ENCODE results near the gene LRP1-AS.
"Not testable (repeated sequence)": the region's sequence is repeated elsewhere in the genome, so short reads cannot be mapped to it uniquely, and the experiment has no call there.

Gene LRP1-AS

DNA sequence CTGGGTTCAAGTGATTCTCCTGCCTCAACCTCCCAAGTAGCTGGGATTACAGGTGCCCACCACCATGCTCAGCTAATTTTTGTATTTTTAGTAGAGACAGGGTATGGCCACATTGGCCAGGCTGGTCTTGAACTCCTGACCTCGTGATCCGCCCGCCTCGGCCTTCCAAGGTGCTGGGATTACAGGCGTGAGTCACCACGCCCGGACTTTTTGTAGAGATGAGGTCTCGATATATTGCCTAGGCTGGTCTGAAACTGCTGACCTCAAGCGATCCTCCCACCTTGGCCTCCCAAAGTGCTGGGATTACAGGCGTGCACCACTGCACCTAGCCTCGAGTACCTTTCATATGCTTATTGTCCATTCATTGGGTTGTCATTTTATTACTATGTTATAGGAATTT, 26.7 kb downstream of the LRP1-AS start:
- not testable (repeated sequence) for DNase-seq (ENCODE audit: low read depth in 2 of 2)

DNA sequence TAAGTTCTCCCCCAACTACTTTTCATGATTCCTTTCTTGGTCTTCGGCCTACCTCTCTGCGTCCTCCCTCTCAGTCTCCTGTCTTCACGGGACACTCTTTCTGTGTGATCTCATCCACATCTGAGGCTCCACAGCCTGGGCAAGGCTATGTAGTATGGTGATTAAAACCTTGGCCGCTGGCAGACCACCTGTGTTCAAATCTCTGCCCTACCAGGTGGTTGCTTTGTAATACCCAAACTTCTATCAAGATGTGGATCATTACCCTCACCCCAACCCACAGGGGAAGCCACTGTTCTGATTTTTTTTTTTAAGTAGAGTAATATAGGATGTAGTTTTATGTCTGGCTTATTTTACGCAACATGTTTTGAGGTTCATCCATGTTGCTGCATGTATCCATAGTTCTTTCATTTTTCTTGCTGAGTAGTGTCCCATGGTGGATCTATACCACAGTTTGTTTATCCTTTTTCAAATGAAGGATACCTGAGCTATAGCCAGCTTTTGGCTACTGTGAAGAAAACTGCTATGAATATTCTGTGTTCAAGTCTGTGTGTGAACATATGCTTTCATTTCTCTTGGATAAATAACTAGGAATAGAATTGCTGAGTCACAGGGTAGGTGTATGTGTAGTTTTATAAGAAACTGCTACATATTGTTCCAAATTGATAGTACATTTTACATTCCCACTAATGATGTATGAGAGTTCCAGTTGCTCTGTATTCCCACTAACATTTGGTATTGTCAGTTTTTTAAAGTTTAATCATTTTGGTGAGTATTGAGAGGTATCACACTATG, 27.9 kb downstream of the LRP1-AS start:
- no peak for DNase-seq (ENCODE audit: low read depth in 2 of 2)

DNA sequence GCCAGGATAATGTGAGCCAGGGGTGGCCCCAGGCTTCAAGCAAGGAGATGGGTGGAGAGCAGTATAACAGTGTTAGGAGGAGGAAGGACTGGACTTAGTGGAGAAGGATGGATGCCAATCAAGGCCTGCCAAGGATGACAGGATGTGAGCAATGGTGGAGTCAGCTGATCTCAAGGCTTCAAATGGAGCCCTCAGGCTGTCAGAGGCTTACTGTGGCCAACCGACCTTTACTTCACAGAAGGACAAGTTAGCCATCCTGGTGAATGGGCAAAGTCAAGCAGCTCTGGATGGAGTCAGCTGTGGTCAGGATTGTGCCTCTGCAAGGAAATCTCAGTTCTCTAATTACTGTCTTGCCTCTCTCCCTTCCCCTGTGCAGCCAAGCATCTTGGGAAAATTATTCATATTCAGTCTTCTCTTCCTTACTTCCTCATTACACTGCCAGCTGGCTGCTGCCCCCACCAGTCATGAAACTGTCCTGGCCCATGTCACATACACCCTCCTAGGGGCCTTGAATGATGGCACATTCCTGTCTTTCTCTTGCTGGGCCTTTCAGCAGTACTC, 28.6 kb downstream of the LRP1-AS start:
- DNase-seq (ENCODE audit: low read depth in 2 of 2): no peak

DNA sequence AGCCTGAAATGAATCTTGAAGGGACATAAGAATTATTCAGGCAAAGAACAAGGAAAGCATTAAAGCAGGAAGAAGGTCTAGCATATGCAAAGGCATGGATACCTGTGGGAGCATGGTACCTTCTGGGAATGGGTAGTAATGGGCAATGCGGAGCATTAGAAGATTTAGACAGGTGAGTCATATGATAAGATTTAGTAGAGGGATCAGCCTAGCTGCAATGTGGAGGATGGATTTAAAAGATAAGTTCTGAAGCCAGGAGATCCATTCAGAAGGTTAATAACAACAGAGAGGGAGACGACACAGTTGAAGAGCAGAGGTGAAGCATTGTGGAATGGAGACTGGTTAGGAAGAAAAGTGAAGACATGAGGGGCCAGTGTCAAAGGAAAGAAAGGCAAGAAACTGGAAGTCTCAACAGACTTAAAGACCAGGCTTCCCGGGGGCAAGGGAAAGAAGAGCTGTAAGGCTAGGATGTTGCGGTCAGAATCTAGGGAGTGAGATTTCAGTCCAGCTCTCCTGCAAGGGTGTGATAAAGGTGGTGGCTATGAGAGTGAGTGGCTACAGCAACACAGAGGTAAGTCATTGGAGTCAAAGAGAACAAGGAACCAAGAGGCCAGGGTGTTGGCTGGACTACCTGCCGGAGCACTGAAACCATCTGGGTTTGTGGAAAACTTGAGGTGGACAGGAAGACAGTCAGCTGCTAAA, 30.7 kb downstream of the LRP1-AS start:
- no peak for DNase-seq (ENCODE audit: low read depth in 2 of 2)

DNA sequence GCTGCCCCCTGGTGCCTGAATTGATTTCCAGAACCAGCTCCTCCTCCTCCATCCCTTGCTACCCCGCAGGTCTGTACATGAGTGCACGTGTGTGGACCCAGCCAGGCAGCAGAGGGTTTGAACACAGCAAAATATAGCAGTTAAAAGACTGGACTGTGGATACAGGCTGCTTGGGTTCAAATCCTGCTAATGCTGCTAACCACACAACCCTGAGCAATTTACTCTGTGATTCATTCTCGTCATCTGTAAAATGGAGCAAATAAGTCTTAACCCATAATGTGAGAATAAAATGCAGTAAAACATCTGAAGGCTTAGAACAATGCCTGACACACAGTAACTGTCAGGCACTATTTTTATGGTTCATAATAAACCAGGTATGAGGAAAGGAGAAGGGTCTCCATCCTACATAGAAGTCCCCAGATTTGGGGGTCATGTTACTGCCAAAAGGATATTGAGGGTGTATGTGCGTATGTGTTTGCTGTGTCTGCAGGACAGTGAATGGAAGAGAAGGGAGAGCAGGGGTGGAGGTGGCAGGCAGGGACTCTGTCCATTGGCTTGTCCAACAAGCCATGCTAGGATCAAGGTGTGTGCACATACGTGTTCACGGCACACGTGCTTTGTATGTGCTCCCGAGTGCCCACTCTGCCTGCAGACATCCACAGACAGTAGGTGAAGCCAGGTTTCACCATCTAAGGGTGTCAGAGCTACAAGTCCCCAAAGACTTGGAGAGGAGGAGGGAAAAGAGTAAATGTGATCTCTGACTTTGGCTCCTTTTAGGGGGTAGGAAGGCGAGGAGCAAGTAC, 34.7 kb downstream of the LRP1-AS start:
- peak in 1 of 2 donors; percentile 83 for DNase-seq (ENCODE audit: low read depth in 2 of 2)

DNA sequence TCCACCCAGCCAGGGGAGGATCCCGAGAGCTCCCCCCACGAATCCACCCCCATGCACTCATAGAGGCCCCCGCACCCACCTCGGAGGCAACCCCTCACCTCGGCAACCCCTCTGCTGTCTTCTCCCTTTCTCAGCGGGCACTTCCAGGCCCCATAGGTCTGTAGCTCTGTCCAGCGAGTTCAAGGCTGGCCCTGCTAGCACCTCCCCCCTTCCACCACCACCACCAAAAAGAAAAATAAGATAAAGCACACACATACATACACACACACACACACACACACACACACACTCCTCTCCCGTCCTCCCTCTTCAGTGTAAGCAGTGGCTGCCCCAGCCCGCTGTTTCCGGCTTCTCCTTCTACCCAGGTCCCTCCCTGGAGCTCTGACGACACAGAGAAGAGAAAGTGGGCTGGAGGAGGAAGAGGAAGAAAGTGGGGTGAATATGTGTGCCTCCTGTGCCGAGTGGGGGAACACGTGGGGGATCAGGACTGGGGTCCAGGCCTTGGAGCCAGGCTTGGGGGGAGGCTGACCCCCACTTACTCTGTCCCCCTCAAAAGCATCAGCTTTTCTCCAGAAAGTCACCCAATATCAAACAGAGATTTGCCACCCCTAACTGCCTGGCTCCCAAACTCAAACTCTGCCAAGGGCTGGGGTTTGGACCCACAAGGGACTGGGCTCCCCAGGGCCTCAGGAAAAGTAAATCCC, 36.2 kb downstream of the LRP1-AS start, which contains the start of gene STAT6:
STAT6 (minus strand) TSS at position 332 of the 704 bp plus-strand sequence. CDS start 3,084 bp downstream, outside the sequence.
- DNase-seq (ENCODE audit: low read depth in 2 of 2): peak; percentile 70 to 77

DNA sequence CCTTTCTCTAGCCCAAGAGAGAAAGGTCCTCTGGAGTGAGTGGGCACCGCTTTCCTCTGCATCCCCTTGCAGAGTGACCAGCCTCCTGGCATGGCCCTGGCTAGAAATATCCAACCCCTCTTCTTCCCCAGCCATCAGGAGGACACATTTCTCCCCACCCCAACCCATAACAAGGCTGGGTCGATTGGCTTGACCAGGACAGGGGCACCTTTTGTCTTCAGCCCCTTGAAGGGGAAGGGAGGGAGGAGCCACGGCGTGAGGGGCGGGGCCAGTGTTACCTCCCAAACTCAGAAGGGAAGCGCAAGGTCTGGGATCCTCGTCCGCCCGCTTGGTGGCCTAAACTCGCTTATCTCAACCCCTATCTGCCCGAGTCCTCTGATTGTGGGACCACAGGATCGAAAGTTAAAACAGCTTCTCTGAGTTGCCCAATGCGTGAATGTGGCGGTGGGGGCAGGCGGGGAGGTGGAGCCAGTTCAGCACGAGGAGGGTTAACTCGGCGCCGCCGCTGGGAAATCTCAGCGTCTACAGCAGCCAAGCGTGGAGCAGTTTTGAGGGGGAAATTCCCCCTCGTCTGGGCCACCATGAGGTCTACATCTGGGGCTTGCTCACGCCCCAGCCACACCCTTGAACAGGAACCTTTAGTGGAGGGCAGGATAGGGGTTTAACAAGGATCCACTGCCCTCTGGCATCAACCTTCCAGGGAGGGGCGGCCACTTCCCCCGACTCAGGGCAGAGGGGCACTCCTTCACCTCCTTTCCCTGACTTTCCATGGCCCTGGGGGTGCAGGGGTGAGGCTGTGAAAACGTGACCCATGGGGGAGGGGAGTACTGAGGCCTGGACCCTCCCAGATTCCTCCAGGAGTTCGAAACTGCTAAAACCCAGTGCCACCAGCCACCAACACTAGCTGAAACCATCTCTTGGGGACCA, 37.1 kb downstream of the LRP1-AS start:
- peak; percentile 74 to 76 for DNase-seq (ENCODE audit: low read depth in 2 of 2)

DNA sequence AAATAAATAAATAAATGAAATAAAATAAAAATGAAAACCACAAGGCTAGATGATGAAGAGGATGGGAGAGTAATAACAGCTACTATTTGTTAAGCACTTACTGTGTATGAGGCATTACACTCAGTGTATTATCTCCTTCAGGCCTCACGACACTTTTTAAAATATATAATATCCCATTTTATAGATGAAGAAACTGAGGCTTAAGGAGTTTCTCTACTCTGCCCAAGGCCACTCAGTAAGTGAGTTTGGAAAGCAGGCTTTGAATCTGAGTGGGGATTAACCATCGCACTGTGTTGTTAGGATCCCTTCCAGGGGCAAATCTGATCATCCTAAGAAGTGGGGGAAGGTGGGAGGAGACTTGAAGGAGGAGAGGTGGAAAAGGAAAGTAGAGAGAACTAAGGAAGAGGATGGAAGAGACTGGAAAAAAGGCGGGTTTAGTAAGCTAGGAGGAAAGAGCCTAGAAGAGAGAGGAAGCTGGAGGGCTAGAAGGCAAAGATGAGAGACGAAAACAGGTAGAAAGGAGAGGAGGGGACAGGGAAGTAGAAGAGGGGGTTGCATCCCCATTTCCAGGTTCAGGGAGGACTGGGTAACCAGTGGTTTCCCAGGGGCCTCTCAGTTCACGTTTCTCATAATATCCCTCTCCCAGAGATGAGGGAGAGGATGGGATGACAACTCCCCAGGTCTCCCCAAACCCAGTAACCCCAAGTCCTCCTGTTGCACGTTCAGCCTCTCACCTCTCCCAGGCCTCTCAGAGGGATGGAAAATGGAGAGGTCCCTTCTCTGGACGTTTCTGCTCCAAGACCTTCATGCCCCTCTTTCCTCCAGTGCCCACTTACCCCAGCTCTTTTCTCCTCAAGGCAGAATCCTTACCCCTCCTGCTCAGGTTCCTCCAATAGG, 38.0 kb downstream of the LRP1-AS start:
- DNase-seq (ENCODE audit: low read depth in 2 of 2): no peak

DNA sequence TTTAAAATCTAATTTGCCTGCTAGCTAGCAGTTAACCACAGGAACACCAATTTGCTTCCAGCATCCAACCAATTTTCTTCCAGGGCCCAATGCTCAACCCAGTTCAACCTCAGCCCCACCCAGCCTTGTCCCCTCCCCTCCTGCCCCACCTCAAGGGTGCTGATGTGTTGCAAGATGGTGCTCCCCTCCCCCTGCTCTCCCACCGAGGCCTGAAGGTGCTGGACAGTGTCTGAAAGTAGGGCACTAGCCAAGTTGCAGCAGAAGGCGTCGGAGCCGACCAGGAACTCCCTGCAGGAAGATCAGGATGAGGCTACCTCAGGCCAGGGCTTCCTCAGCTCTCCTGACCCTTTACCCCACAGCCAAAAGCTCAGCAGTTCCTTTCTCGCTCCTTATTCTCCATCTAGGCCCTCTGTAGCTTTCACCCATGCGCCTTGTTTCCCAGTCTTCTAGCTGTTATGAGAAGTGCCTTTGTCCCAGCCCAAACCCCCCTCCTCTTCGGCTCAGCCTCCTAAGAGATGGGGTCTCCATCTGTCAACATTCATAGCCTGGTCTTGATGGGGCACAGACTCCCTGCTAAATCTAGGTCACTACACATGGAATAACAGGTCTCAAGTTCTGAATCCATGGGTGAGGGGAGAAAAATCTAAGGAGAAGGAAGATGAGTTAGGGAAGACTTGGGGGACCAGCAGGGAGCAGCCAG, 39.8 kb downstream of the LRP1-AS start:
- no peak for DNase-seq (ENCODE audit: low read depth in 2 of 2)

DNA sequence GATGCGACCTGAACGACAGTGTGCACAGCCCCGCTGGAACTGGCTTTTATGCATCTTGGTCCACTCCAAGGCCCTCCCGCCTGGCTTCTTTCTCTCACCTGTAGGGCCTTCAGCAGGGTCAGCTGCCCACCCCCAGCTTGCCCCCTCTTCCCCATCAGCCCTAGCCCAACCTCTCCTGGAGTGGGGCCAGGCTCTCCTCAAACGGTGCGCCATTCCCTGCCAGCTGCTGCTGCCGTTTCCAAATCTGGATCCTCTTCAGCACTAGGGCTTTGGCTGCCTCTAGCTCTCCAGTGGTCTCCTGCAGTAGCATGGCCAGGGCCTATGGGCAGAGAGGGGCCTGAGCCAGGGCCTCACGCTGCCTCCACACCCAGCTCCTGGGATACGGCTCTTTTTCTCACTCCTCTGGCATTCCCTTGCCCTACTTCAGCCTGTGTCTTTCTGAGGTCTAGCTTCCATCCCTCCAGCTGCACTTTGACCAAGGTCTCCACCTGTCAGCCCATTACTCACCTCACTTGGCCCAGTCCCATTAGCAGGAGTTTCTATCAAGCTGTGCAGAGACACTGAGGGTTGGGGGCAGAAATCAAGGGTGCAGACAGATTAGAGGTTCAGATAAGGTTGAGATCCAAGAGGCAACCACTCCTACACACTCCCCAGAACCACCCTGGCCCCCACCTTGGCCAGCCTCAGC, 41.3 kb downstream of the LRP1-AS start:
- no peak for DNase-seq (ENCODE audit: low read depth in 2 of 2)

DNA sequence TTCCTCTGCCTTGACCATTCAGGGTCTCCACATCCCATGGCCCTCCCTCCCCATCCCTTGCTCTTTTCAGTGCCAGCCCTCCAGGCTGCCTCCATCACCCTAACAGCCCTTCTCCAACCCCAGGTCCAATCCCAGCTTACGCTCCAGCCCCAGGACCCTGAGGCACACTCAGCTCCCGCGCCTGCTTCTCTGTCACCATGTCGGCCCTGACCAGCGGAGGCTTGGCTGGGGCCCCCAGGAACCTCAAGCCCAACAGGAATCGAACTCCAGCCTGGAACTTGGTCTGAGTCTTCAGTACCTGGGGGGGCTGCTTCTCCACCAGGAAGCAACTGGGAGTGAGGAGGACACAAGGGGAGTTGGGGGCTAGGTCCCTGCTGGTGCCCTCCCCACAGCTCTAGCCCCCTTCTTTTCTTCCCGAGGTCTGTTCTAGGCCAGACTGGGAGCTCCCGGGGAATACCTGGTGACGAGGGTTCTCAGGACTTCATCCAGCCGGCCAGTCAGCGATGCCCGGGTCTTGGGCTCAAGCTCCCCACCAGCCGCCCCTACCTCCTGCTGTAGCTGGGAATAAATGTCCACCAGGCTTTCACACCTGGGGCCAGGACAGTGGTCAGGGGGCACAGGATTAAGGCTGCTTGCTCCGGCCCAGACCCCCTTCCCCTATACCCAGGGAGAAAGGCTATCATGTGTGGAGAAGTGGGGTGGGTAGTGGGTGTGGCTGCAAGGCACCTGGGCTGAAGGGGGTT, 42.2 kb downstream of the LRP1-AS start:
- no peak for DNase-seq (ENCODE audit: low read depth in 2 of 2)

DNA sequence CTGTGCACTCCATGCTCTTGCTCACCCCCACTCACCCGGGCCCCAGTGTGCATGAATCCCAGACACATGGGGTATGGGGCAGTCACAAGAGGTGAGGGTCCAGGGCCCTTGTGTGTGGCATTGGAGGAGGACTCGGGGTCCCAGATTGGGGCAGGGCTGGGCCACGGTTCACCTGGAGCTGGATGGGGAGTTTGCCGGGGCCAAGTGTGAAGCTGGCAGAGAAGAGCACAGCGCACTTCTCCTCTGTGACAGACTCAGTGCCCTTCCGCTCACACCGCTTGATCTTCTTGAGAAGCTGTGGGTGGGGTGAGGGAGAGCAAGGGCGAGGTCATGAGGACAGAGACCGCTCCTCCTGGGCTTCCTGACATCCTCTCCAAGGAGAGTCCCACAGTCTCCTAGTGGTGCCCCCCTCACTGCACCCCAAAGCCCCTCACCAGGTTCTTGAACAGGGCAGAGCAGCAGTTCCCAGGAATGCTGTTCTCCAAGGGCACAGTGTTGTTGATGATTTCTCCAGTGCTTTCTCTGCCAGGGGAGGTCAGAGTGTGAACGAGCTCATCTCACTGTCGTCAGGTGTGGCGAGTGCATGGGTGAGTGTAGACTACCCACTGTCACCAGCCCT, 43.0 kb downstream of the LRP1-AS start:
- no peak for DNase-seq (ENCODE audit: low read depth in 2 of 2)

DNA sequence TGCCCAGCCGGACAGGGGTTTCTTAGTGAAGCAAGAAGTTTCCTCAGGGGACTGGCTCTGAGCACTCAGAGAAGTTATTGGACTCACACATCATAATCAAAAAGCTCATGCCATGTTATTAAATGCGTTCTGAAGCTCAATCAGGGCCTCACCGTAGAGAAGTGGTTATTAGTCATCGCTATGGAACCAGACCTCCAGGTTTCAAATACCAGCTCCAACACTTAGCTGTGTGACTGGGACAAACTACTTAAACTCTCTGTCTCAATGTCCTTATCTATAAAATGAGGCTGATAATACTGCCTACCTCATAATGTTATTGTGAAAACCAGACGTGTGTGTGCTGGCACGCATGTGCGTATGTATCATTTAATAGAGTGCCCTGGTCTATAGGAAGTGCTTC, 43.6 kb downstream of the LRP1-AS start:
- DNase-seq (ENCODE audit: low read depth in 2 of 2): no peak

DNA sequence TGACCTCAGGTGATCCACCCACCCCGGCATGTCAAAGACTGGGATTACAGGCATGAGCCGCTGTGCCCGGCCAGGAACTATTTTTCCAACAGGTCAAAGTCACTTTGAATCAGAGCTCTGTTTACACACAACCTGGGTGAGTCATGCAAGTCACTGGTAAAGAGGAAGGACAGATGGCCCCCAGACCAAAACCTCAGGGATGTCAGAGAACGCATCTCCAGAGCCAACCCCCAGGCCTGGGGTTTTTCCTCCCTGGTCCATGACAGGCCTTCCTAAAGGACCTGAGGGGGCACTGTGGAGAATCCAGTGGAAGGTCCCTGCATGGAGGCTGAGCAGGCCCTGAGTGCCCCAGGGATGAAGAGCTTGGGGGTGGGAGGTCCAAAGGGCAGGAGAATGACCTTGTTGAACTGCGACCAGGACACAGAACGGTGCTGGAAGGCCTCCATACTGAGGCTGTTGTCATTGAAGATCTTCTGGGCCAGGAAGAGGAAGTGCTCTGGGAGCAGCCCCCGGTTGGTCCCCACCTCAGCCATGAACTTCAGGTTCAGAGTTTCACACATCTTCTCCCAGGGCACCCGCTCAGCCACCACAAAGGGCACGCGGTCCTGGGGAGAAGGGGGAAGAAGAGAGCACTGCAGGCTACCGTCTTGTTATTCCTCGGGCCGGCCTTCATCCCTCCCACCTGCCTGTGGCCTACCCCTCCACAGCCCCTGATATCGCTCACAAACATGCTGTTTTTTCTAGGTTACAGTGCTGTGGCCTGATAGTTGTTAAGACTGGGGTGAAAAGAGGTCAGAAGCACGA, 45.3 kb downstream of the LRP1-AS start:
- DNase-seq (ENCODE audit: low read depth in 2 of 2): no peak

DNA sequence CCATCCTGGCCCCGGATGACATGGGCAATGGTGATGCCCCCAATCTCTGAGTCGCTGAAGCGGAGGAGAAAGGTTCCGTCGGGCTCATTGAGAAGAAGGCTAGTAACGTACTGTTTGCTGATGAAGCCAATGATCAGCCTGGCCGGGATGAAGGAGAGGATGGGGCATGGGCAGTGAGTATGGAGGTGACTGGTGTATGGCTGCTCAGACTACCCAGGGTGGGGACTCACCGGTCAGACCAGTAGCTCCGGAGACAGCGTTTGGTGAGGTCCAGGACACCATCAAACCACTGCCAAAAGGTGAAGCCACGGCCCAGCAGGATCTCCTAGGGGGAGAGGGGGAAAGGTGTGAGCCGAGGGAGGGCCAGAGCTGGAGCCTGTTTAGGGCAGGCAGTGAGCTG, 47.7 kb downstream of the LRP1-AS start:
- no peak for DNase-seq (ENCODE audit: low read depth in 2 of 2)
